H9 (cell line): ENCODE measurements around the gene C11orf24. TPM values are rescaled to one million over a fixed set of nuclear protein-coding genes. Genes with fewer than 3 reads are reported as not detected.

ENCODE experiments used
- DNase-seq: peaks from one replicate; pipeline ENCODE4 v3.0.0-alpha.2; 2017
- H2AFZ ChIP-seq: one replicate; pipeline ENCODE4 v1.6.1; 2013; ENCODE audit warnings: mild to moderate bottlenecking, low read length, control low read depth, moderate library complexity
- H2AK5ac ChIP-seq: 2 replicates; pipeline ENCODE4 v1.6.1; 2013; ENCODE audit warnings: low read length, control low read depth, mixed read lengths; ENCODE audit not compliant: insufficient read length
- H2BK120ac ChIP-seq: one replicate; pipeline ENCODE4 v1.6.1; 2013; ENCODE audit warnings: low read depth, mild to moderate bottlenecking, low read length, control low read depth, inconsistent platforms; ENCODE audit not compliant: poor library complexity, severe bottlenecking
- H2BK12ac ChIP-seq: 2 replicates; pipeline ENCODE4 v1.6.1; 2013; ENCODE audit warnings: low read length, control low read depth, mixed read lengths, low read depth; ENCODE audit not compliant: insufficient read length
- H2BK15ac ChIP-seq: 2 replicates; pipeline ENCODE4 v1.6.1; 2013; ENCODE audit warnings: low read depth, low read length, control low read depth
- H2BK20ac ChIP-seq: one replicate; pipeline ENCODE4 v1.6.1; 2013; ENCODE audit warnings: low read depth, mild to moderate bottlenecking, low read length, control low read depth, inconsistent platforms; ENCODE audit not compliant: poor library complexity, severe bottlenecking
- H2BK5ac ChIP-seq: 2 replicates; pipeline ENCODE4 v1.6.1; 2013; ENCODE audit warnings: low read length, control low read depth, mixed read lengths; ENCODE audit not compliant: insufficient read length
- H3K14ac ChIP-seq: 2 replicates; pipeline ENCODE4 v1.6.1; 2013; ENCODE audit warnings: low read length, control low read depth; ENCODE audit not compliant: insufficient read depth
- H3K18ac ChIP-seq: 2 replicates; pipeline ENCODE4 v1.6.1; 2013; ENCODE audit warnings: low read depth, mild to moderate bottlenecking, mixed read lengths, low read length, control low read depth; ENCODE audit not compliant: insufficient read length
- H3K23ac ChIP-seq: 2 replicates; pipeline ENCODE4 v1.6.1; 2013; ENCODE audit warnings: low read length, control low read depth, mixed read lengths, low read depth; ENCODE audit not compliant: insufficient read length
- H3K23me2 ChIP-seq: 2 replicates; pipeline ENCODE4 v1.6.1; 2013; ENCODE audit warnings: low read depth, mild to moderate bottlenecking, mixed read lengths, low read length, control low read depth; ENCODE audit not compliant: insufficient read length, poor library complexity, severe bottlenecking
- H3K27ac ChIP-seq: 2 replicates; pipeline ENCODE4 v1.5.1; 2013; ENCODE audit warnings: low read length, control low read depth, mixed read lengths, low read depth; ENCODE audit not compliant: insufficient read length
- H3K27me3 ChIP-seq: 2 replicates; pipeline ENCODE4 v1.6.1; 2013; ENCODE audit warnings: low read length, control low read depth, inconsistent platforms; ENCODE audit not compliant: insufficient read depth
- H3K4ac ChIP-seq: 2 replicates; pipeline ENCODE4 v1.6.1; 2013; ENCODE audit warnings: low read depth, mild to moderate bottlenecking, control low read depth, inconsistent platforms, low read length, moderate library complexity
- H3K4me1 ChIP-seq: 2 replicates; pipeline ENCODE4 v1.6.1; 2013; ENCODE audit warnings: low read length, control low read depth, inconsistent platforms; ENCODE audit not compliant: insufficient read depth
- H3K4me2 ChIP-seq: 2 replicates; pipeline ENCODE4 v1.6.1; 2013; ENCODE audit warnings: low read length, control low read depth, mixed read lengths; ENCODE audit not compliant: insufficient read length, insufficient read depth
- H3K56ac ChIP-seq: 2 replicates; pipeline ENCODE4 v1.6.1; 2013; ENCODE audit warnings: low read depth, mild to moderate bottlenecking, mixed read lengths, low read length, control low read depth; ENCODE audit not compliant: insufficient read length
- H3K79me1 ChIP-seq: 2 replicates; pipeline ENCODE4 v1.6.1; 2013; ENCODE audit warnings: low read depth, mild to moderate bottlenecking, moderate library complexity, low read length, control low read depth, inconsistent platforms; ENCODE audit not compliant: insufficient read depth, poor library complexity, severe bottlenecking
- H3K79me2 ChIP-seq: 2 replicates; pipeline ENCODE4 v1.6.1; 2013; ENCODE audit warnings: low read length, control low read depth, inconsistent platforms; ENCODE audit not compliant: insufficient read depth
- H3K9ac ChIP-seq: 2 replicates; pipeline ENCODE4 v1.6.1; 2013; ENCODE audit warnings: low read length, control low read depth, mixed read lengths; ENCODE audit not compliant: insufficient read length; ENCODE audit errors: extremely low read depth
- H3K9me3 ChIP-seq: one replicate; pipeline ENCODE4 v1.6.1; 2013; ENCODE audit warnings: low read depth, low read length, inconsistent platforms; ENCODE audit not compliant: control insufficient read depth
- H3T11ph ChIP-seq: one replicate; pipeline ENCODE4 v1.6.1; 2013; ENCODE audit warnings: mild to moderate bottlenecking, low read length, control low read depth, inconsistent platforms
- H4K20me1 ChIP-seq: one replicate; pipeline ENCODE4 v1.6.1; 2013; ENCODE audit not compliant: control insufficient read depth, insufficient read length, insufficient read depth
- H4K5ac ChIP-seq: 2 replicates; pipeline ENCODE4 v1.6.1; 2013; ENCODE audit warnings: low read depth, mild to moderate bottlenecking, mixed read lengths, low read length, control low read depth; ENCODE audit not compliant: insufficient read length
- H4K8ac ChIP-seq: replicated peaks from 2 replicates; pipeline ENCODE4 v1.6.1; 2013; ENCODE audit warnings: low read length, control low read depth, mixed read lengths, low read depth; ENCODE audit not compliant: insufficient read length
- H4K91ac ChIP-seq: 2 replicates; pipeline ENCODE4 v1.6.1; 2013; ENCODE audit warnings: low read depth, mild to moderate bottlenecking, moderate library complexity, mixed read lengths, low read length, control low read depth; ENCODE audit not compliant: insufficient read length
- H3K27ac Mint-ChIP-seq, 3 experiments: 2 replicates in 2 of 3; 3 replicates in 1 of 3; pipeline ENCODE4 v1.8.0; 2020 to 2021; ENCODE audit warnings: mixed read lengths in 3 of 3, mild to moderate bottlenecking in 1 of 3, moderate library complexity in 1 of 3
- H3K27me3 Mint-ChIP-seq: 2 replicates; pipeline ENCODE4 v1.8.0; 2021; ENCODE audit warnings: low read depth, mild to moderate bottlenecking, moderate library complexity, mixed read lengths
- H3K36me3 Mint-ChIP-seq, 3 experiments: 2 replicates in 2 of 3; 3 replicates in 1 of 3; pipeline ENCODE4 v1.8.0; 2020 to 2021; ENCODE audit warnings: low read depth in 3 of 3, mixed read lengths in 3 of 3; ENCODE audit not compliant: insufficient read depth in 1 of 3
- H3K4me1 Mint-ChIP-seq, 2 experiments: 2 replicates each; pipeline ENCODE4 v1.8.0; 2020; ENCODE audit warnings: mixed read lengths in 2 of 2
- H3K4me3 Mint-ChIP-seq, 2 experiments: 2 replicates in 1 of 2; 3 replicates in 1 of 2; pipeline ENCODE4 v1.8.0; 2020 to 2021; ENCODE audit warnings: mild to moderate bottlenecking in 2 of 2, mixed read lengths in 2 of 2, moderate library complexity in 1 of 2
- H3K9me3 Mint-ChIP-seq, 2 experiments: 2 replicates in 1 of 2; 3 replicates in 1 of 2; pipeline ENCODE4 v1.8.0; 2020; ENCODE audit warnings: mild to moderate bottlenecking in 2 of 2, mixed read lengths in 2 of 2, moderate library complexity in 1 of 2
- WGBS: extraction: QIAGEN DNeasy Blood & Tissue Kit; methylation state at CpG from one replicate; pipeline ENCODE4 v1.1.7; 2013; ENCODE audit warnings: missing lambda C conversion rate, low lambda C conversion rate, mixed read lengths; ENCODE audit not compliant: insufficient read length; ENCODE audit errors: extremely low coverage; 5-methylcytosine and 5-hydroxymethylcytosine counted together
- total RNA-seq: library from RNA; stranded (reverse); gene quantifications from 2 replicates; pipeline ENCODE4 v1.2.1, GENCODE V29; 2021
- TF ChIP-seq, protein P1 (sequence below): fragments of 200-600 bp; sonication (generic); conservative IDR thresholded peaks from 3 replicates; pipeline ENCODE4 v1.8.0; 2021; ENCODE audit warnings: antibody characterized with exemption, mild to moderate bottlenecking

Gene C11orf24
- total RNA-seq, 1 experiment from 2014 or later: 46.8 TPM

GRCh38 chr11:68266936-68267880, 4.6 kb downstream of the C11orf24 start:
- Histone ChIP-seq H3K14ac (no peak overlapping the region), H2BK120ac (no peak overlapping the region), H3K4ac (no peak overlapping the region), H2BK12ac (no peak overlapping the region), H2AFZ (no peak overlapping the region), H3K4me1 (no peaks in the 10 kb centered on the region; the same call in 1 of the 2 replicates), H3K23me2 (peaks cover 3% of the 10 kb centered on the region), H3K27ac (no peak overlapping the region), H3K79me1 (peaks cover 4% of the 10 kb centered on the region), H4K20me1 (no peaks in the 10 kb centered on the region), H3T11ph (no peak overlapping the region), H4K91ac (no peak overlapping the region), H3K9me3 (no peaks in the 10 kb centered on the region), H3K4me2 (no peak overlapping the region), H2BK15ac (no peak overlapping the region), H2BK5ac (no peak overlapping the region), H2AK5ac (no peak overlapping the region), H3K56ac (no peak overlapping the region), H3K9ac (no peak overlapping the region), H3K18ac (no peak overlapping the region), H3K27me3 (no peaks in the 10 kb centered on the region), H4K5ac (no peak overlapping the region), H2BK20ac (no peak overlapping the region), H4K8ac (no peak overlapping the region), H3K23ac (no peak overlapping the region), H3K79me2 (peaks cover 2% of the 10 kb centered on the region; the same call in 1 of the 2 replicates)
- TF ChIP-seq, protein P1, sequence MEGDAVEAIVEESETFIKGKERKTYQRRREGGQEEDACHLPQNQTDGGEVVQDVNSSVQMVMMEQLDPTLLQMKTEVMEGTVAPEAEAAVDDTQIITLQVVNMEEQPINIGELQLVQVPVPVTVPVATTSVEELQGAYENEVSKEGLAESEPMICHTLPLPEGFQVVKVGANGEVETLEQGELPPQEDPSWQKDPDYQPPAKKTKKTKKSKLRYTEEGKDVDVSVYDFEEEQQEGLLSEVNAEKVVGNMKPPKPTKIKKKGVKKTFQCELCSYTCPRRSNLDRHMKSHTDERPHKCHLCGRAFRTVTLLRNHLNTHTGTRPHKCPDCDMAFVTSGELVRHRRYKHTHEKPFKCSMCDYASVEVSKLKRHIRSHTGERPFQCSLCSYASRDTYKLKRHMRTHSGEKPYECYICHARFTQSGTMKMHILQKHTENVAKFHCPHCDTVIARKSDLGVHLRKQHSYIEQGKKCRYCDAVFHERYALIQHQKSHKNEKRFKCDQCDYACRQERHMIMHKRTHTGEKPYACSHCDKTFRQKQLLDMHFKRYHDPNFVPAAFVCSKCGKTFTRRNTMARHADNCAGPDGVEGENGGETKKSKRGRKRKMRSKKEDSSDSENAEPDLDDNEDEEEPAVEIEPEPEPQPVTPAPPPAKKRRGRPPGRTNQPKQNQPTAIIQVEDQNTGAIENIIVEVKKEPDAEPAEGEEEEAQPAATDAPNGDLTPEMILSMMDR: no peak
- no peaks in the 10 kb centered on the region; a peak in 1 of 5 replicates for H3K9me3 Mint-ChIP-seq
- H3K27me3 Mint-ChIP-seq: no peaks in the 10 kb centered on the region
- peak; percentile 7 for DNase-seq
- WGBS: no CpG with 5 or more reads among the region's 12 CpGs
- no peak overlapping the region for H3K4me3 Mint-ChIP-seq
- peaks cover 11 to 12% of the 10 kb centered on the region in 2 experiments for H3K4me1 Mint-ChIP-seq
- H3K27ac Mint-ChIP-seq: no peak overlapping the region; a peak in 1 of 7 replicates
- H3K36me3 Mint-ChIP-seq: peaks cover 37 to 56% (median 56%) of the 10 kb centered on the region in 3 experiments
